ENCODE results near the gene HIP1. TPM values are rescaled to one million over a fixed set of nuclear protein-coding genes. Genes with fewer than 3 reads are reported as not detected.
"Not testable (repeated sequence)": the region's sequence is repeated elsewhere in the genome, so short reads cannot be mapped to it uniquely, and the experiment has no call there.

The HIP1 gene
- polyA plus RNA-seq, 2 of the 4 experiments (the other 2 are of a cell fraction), result 17.3 to 33.4 TPM

DNA sequence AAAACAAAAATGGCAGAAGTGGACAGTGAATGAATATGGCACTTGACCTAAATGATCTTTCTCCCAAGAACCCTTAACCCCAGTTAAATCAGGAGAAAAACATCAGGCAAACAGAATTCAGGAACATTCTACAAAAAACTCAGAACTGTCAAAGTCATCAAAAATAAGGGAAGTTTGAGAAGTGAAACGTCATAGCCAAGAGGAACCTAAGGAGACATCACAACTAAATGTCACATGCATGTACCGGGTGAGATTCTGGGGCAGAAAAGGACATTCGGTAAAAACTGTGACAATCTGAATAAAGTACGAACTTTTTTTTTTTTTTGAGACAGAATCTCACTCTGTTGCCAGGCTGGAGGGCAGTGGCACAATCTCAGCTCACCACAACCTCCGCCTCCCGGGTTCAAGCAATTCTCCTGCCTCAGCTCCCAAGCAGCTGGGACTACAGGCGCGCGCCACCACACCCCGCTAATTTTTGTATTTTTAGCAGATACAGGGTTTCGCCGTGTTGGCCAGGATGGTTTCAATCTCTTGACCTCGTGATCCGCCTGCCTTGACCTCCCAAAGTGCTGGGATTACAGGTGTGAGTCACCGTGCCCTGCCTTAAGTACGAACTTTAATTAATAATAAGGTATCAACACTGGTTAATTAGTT is 169.0 kb downstream of the HIP1 start:
- FAIRE-seq, POLR2A ChIA-PET: not testable (repeated sequence)

GRCh38 chr7:75567948-75568595 is 170.7 kb downstream of the HIP1 start:
- 93% methylated on average over 11 of the region's 12 CpGs for WGBS (ENCODE audit: missing lambda C conversion rate)
- no peak for DNase-seq (ENCODE audit: low read depth in 1 of 2, low spot score in 1 of 2)
- Histone ChIP-seq H3K9me3 (no peaks in the 10 kb centered on the region), H3K4me3 (no peak overlapping the region), H3K27ac (no peak overlapping the region), H3K4me1 (no peaks in the 10 kb centered on the region), H3K4me2 (no peak overlapping the region)
- ATAC-seq, result no peak; a peak in 1 of 6 replicates
- POLR2A ChIA-PET, result no interaction called here
- TF ChIP-seq MAFK (IDR thresholded peaks at IDR 0.05; ENCODE audit: partially characterized antibody) (no peak), RFX5 (IDR thresholded peaks at IDR 0.05) (no peak), CTCF (IDR thresholded peaks at IDR 0.05) (no peak), ESRRA (IDR thresholded peaks at IDR 0.05; ENCODE audit: borderline replicate concordance, low read length) (no peak), HOXB5 (CRISPR knock-in tag; IDR thresholded peaks at IDR 0.05) (no peak), POLR2AphosphoS2 (conservative IDR thresholded peaks at IDR 0.05; ENCODE audit: low read length) (no peak), CHD2 (IDR thresholded peaks at IDR 0.05; ENCODE audit: low read length, partially characterized antibody) (no peak), HDAC2 (IDR thresholded peaks at IDR 0.05) (no peak), RAD21 (conservative IDR thresholded peaks at IDR 0.05 in 1 of 2, IDR thresholded peaks at IDR 0.05 in 1 of 2) (no peak), NFE2L2 (conservative IDR thresholded peaks at IDR 0.05; ENCODE audit: low read length) (no peak), CHD4 (IDR thresholded peaks at IDR 0.05; ENCODE audit: borderline replicate concordance) (no peak), KDM5A (IDR thresholded peaks at IDR 0.05) (no peak), ELK1 (IDR thresholded peaks at IDR 0.05; ENCODE audit: low read depth, low read length) (no peak), TFCP2L1 (CRISPR knock-in tag; IDR thresholded peaks at IDR 0.05) (no peak)
- TF ChIP-seq, protein P1, sequence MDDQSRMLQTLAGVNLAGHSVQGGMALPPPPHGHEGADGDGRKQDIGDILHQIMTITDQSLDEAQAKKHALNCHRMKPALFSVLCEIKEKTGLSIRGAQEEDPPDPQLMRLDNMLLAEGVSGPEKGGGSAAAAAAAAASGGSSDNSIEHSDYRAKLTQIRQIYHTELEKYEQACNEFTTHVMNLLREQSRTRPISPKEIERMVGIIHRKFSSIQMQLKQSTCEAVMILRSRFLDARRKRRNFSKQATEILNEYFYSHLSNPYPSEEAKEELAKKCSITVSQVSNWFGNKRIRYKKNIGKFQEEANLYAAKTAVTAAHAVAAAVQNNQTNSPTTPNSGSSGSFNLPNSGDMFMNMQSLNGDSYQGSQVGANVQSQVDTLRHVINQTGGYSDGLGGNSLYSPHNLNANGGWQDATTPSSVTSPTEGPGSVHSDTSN (IDR thresholded peaks at IDR 0.05), result no peak
- TF ChIP-seq, protein P2, sequence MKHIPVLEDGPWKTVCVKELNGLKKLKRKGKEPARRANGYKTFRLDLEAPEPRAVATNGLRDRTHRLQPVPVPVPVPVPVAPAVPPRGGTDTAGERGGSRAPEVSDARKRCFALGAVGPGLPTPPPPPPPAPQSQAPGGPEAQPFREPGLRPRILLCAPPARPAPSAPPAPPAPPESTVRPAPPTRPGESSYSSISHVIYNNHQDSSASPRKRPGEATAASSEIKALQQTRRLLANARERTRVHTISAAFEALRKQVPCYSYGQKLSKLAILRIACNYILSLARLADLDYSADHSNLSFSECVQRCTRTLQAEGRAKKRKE (CRISPR knock-in tag; IDR thresholded peaks at IDR 0.05; ENCODE audit: low read depth), result no peak
- TF ChIP-seq, protein P3, sequence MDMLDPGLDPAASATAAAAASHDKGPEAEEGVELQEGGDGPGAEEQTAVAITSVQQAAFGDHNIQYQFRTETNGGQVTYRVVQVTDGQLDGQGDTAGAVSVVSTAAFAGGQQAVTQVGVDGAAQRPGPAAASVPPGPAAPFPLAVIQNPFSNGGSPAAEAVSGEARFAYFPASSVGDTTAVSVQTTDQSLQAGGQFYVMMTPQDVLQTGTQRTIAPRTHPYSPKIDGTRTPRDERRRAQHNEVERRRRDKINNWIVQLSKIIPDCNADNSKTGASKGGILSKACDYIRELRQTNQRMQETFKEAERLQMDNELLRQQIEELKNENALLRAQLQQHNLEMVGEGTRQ (IDR thresholded peaks at IDR 0.05), result no peak
- TF ChIP-seq, protein P4, sequence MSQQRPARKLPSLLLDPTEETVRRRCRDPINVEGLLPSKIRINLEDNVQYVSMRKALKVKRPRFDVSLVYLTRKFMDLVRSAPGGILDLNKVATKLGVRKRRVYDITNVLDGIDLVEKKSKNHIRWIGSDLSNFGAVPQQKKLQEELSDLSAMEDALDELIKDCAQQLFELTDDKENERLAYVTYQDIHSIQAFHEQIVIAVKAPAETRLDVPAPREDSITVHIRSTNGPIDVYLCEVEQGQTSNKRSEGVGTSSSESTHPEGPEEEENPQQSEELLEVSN (IDR thresholded peaks at IDR 0.05; ENCODE audit: borderline replicate concordance, low read depth), result no peak
- CTCF ChIA-PET, result no interaction called here
- no peak for FAIRE-seq

More for the DNA sequence above, 169.0 kb downstream of the HIP1 start:
- TF ChIP-seq MAFK (IDR thresholded peaks at IDR 0.05; ENCODE audit: partially characterized antibody), result peak; percentile 30
- 92% methylated on average over 16 of the region's 16 CpGs for WGBS (ENCODE audit: missing lambda C conversion rate)
- ATAC-seq; H3K4me1 ChIP-seq; H3K4me3 ChIP-seq; CTCF ChIA-PET; H3K9me3 ChIP-seq; DNase-seq (ENCODE audit: low read depth in 1 of 2, low spot score in 1 of 2); H3K4me2 ChIP-seq; H3K27ac ChIP-seq: not testable (repeated sequence)
